GM21529 (cell line): Measurements from ENCODE around the gene ORMDL2.
"Not testable (repeated sequence)": the region's sequence is repeated elsewhere in the genome, so short reads cannot be mapped to it uniquely, and the experiment has no call there.

Experiments
- ATAC-seq: cut with Tn5 transposase; IDR thresholded peaks from one replicate; pipeline ENCODE4 v1.9.1; 2021; ENCODE audit not compliant: unreplicated experiment

ORMDL2 gene

DNA sequence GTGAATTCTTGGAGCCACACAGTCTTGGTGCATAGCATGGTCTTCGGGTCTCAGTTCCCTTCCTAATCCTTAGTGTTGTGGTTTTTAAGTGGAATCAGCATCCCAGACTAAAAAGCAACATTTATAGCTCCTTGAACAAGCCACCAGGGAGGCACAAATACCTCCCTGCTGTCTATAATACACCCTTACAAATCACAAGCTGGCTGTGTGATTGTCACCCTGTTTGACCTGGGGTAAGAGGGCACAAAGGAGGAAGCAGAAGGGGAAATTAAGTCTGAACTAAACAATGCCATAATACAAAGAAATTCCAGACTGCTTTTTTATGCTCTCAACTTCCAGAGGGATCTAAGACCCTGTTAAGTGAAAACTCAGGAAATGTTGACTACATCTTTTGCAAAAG lies 32.6 kb downstream of the ORMDL2 start:
- no peak for ATAC-seq

DNA sequence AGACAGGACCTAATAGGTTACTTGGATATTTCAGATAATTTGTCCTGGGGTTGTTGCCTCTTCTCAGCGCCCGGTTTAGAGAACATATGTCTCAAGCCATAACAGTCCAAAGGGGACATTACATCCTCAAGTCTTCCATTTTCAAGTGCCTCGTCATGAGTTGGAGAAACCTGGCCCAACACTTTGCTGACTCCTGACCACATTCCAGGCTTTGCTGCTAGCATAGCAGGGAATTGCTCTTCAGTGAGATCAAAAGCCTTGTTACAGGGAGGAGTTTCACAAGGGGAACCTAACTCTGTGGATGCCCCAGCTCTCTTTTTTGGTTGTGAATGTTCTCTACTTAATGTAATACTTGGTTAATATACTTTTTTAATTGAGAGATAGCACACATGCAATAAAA lies 33.1 kb downstream of the ORMDL2 start:
- no peak for ATAC-seq

GRCh38 chr12:55852740-55853139 lies 34.9 kb downstream of the ORMDL2 start:
- no peak for ATAC-seq

- no peak for ATAC-seq
Measured at GRCh38 chr12:55861396-55861795, 43.6 kb downstream of the ORMDL2 start.

DNA sequence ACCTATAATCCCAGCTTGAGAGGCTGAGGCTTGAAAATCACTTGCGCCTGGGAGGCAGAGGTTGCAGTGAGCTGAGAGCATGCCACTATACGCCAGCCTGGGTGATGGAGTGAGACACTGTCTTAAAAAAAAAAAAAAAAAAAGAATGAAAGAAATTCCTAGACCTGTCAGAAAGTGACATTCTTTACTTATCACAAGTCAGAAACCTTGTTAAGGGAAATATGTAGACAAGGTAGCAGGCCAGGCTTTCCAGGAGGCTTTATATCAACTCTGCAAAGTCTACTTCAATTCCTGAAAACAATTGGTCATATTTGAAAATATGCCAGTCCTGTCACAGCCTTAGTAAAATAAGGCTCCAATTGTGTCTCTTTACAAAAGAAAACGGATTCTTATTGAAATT lies 44.0 kb downstream of the ORMDL2 start:
- ATAC-seq: no peak

- ATAC-seq: no peak
Measured at GRCh38 chr12:55862286-55862685, 44.4 kb downstream of the ORMDL2 start.

- ATAC-seq: not testable (repeated sequence)
Measured at GRCh38 chr12:55862931-55863330, 45.1 kb downstream of the ORMDL2 start.

GRCh38 chr12:55865327-55865726 lies 47.5 kb downstream of the ORMDL2 start:
- ATAC-seq: no peak

DNA sequence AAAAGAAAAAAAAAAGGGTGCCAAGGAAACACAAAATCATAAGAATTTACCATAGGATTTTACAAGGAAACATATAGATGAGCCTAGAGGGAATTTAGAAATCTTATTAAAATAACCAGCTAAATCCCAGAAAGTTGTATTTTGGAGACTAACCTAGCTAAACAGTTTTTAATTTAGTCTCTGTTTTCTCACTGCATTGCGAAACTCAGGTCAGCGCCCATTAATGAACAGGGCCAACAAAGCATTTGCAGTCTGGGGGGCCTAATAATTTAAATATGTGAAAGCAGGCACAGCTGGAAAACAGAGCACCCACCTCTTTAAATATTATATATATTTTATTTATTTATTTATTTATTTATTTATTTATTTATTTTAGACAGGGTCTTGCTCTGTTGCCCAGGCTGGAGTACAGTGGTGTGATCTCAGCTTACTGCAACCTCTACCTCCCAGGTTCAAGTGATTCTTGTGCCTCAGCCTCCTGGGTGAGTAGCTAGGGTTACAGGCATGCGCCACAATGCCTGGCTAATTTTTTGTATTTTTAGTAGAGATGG lies 48.7 kb downstream of the ORMDL2 start:
- not testable (repeated sequence) for ATAC-seq
